Activated T-cell treated with anti-CD3 and anti-CD28 coated beads, Interleukin-2, amount 50 U/mL, for 48 hours (primary cell): ENCODE measurements around the gene PIEZO1.

ENCODE experiments used
- DNase-seq, 2 experiments: peaks; one replicate each; pipeline ENCODE4 v3.0.0-alpha.2; 2020

Gene PIEZO1

GRCh38 chr16:88748364-88748763 is 36.7 kb downstream of the PIEZO1 start:
- DNase-seq: no peak

- DNase-seq: peak; percentile 64 to 69
Measured at GRCh38 chr16:88747588-88748301, 37.3 kb downstream of the PIEZO1 start.

GRCh38 chr16:88746506-88746905 is 38.5 kb downstream of the PIEZO1 start:
- DNase-seq: no peak

- DNase-seq: no peak
Measured at GRCh38 chr16:88744577-88745521, 40.2 kb downstream of the PIEZO1 start.

- DNase-seq: peak; percentile 81
Measured at GRCh38 chr16:88743693-88744576, 41.1 kb downstream of the PIEZO1 start.

- no peak for DNase-seq
Measured at GRCh38 chr16:88742896-88743605, 42.0 kb downstream of the PIEZO1 start.

GRCh38 chr16:88741368-88741767 is 43.7 kb downstream of the PIEZO1 start:
- DNase-seq: no peak

- no peak for DNase-seq
Measured at GRCh38 chr16:88740727-88741055, 44.3 kb downstream of the PIEZO1 start.

GRCh38 chr16:88739977-88740726 is 44.9 kb downstream of the PIEZO1 start:
- DNase-seq: no peak

GRCh38 chr16:88739139-88739976 is 45.7 kb downstream of the PIEZO1 start:
- DNase-seq: no peak

GRCh38 chr16:88738151-88739084 is 46.6 kb downstream of the PIEZO1 start:
- no peak for DNase-seq

GRCh38 chr16:88737298-88738150 is 47.5 kb downstream of the PIEZO1 start:
- DNase-seq: peak; percentile 81 to 88

GRCh38 chr16:88736496-88736895 is 48.5 kb downstream of the PIEZO1 start:
- no peak for DNase-seq

- DNase-seq: no peak
Measured at GRCh38 chr16:88736088-88736487, 48.9 kb downstream of the PIEZO1 start.

- DNase-seq: no peak
Measured at GRCh38 chr16:88735616-88736015, 49.4 kb downstream of the PIEZO1 start.

GRCh38 chr16:88735121-88735520 is 49.9 kb downstream of the PIEZO1 start:
- no peak for DNase-seq

GRCh38 chr16:88734361-88734728 is 50.7 kb downstream of the PIEZO1 start:
- DNase-seq: no peak

- DNase-seq: no peak
Measured at GRCh38 chr16:88733630-88734360, 51.2 kb downstream of the PIEZO1 start.
